AG08395 (cell line): ENCODE measurements around the gene OSBPL1A.
"Not testable (repeated sequence)": the region's sequence is repeated elsewhere in the genome, so short reads cannot be mapped to it uniquely, and the experiment has no call there.

Experiments
- DNase-seq: peaks from one replicate; pipeline ENCODE4 v3.0.0; 2012; ENCODE audit warnings: mixed read lengths, low spot score

OSBPL1A gene

GRCh38 chr18:24397131-24397693 lies 412 bp downstream of the OSBPL1A start:
- DNase-seq, result peak; percentile 43

- DNase-seq, result no peak
Measured at GRCh38 chr18:24396082-24396633, 1.5 kb downstream of the OSBPL1A start.

DNA sequence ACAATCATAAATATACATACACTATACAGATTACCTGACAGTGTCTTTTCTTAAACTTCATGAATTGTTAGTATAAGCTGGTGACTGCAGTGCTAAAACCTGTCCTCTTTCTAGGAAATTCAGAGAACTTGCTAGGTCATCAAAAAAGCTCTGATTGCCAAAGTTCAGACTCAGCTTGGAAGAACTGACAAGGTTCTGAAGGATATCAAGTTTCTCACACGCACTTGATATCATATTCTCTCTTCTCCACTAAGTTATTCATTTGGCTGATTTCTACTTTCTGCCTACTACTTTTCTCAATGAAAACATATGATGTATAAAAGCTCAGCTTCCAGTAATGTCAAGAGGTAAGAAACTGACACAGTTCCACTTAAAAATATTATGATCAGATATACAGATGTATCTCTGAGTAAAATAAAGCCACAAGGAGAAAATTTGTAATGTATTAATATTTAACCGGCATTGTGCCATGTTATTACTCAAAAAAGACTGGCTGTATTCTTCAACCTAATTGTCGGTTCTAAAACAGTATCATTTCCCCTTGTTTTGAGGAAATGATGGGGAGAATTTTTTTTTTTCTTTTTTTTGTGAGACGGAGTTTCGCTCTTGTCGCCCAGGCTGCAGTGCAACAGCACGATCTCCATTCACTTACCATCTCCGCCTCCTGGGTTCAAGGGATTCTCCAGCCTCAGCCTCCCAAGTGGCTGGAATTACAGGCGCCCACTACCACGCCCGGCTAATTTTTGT lies 2.4 kb downstream of the OSBPL1A start:
- DNase-seq, result no peak

- DNase-seq, result no peak
Measured at GRCh38 chr18:24388957-24389356, 8.7 kb downstream of the OSBPL1A start.

- no peak for DNase-seq
Measured at GRCh38 chr18:24386681-24387080, 10.9 kb downstream of the OSBPL1A start.

DNA sequence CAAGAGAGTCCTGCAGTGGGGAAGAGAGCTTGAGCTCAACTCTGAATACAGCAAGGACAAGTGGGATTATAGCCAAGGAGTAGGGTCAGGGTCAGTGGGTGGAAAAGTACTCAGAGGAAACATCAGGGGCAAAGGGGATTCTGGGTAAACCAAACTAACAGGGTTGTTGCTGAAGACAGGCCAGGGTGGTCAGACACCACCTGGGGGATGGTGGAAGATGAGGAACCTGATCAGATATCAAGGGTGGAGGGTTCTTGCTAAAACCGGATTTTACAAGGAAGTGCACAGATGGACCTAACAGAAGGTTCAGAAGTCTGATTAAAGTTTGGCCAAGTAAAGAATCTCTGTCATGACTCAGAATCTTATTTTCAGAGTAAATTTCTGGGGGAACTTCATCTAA lies 16.5 kb downstream of the OSBPL1A start:
- DNase-seq, result no peak

GRCh38 chr18:24380163-24380747 lies 17.4 kb downstream of the OSBPL1A start:
- DNase-seq, result no peak

GRCh38 chr18:24378598-24378997 lies 19.0 kb downstream of the OSBPL1A start:
- DNase-seq, result no peak

GRCh38 chr18:24376531-24376930 lies 21.1 kb downstream of the OSBPL1A start:
- not testable (repeated sequence) for DNase-seq

- no peak for DNase-seq
Measured at GRCh38 chr18:24373328-24373727, 24.3 kb downstream of the OSBPL1A start.

- DNase-seq, result no peak
Measured at GRCh38 chr18:24372279-24372872, 25.2 kb downstream of the OSBPL1A start.

- DNase-seq, result no peak
Measured at GRCh38 chr18:24370120-24370519, 27.5 kb downstream of the OSBPL1A start.

DNA sequence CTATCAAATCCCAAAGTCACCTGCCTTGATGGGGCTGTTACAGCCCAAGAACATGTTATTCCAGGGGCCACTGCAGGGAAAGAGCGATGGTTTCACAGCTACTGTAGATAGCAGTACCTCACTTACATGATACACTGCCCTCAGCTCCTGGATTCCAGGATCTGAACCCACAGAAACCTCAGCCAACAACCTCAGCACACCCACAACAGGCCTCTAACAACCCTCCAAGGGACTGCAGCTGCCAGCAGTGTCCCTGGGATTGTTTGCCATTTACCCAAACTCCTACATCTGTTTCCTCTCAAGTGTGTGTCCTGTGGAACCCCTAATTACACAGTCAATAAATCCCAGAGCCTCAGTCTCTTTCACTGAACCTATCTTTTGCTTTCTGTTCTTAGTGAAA lies 28.2 kb downstream of the OSBPL1A start:
- peak; percentile 51 for DNase-seq

DNA sequence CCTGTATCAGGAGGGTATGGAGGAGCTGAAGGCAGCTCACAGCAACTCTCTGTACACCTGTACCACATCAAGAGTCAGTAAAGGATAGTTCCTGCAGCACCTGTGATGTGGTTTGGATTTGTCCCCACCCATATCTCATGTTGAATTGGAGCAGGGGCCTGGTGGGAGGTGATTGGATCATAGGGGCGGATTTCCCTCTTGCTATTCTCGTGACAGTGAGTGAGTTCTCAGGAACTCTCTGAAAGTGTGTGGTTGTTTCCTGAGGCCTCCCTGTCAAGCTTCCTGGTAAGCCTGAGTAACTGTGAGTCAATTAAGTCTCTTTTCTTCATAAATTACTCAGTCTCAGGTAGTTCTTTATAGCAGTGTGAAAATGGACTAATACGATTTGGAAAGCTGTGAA lies 28.9 kb downstream of the OSBPL1A start:
- DNase-seq, result no peak

- no peak for DNase-seq
Measured at GRCh38 chr18:24366328-24366727, 31.3 kb downstream of the OSBPL1A start.

- no peak for DNase-seq
Measured at GRCh38 chr18:24364177-24364576, 33.4 kb downstream of the OSBPL1A start.

- no peak for DNase-seq
Measured at GRCh38 chr18:24362757-24363156, 34.9 kb downstream of the OSBPL1A start.

- peak; percentile 62 for DNase-seq
Measured at GRCh38 chr18:24359787-24360530, 37.7 kb downstream of the OSBPL1A start.

DNA sequence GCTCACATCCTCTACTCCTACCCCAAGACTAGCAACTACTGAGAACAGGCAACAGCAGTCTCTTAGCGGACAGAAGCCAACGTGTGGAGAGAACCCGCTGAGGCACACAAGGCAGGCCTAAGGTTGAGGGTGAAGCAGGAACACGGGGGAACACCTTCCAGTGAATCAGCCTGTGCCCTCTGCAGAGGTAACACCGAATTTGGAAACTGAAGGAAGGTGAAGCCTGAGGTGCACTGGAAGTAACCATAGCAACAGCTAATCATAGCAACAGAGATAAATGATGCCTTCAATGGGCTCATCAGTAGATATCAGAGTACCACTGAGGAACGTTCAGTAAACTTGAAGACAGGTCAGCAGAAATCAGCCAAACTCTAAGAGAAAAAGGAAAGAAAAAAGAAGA lies 43.3 kb downstream of the OSBPL1A start:
- DNase-seq, result no peak

GRCh38 chr18:24346254-24346653 lies 51.4 kb downstream of the OSBPL1A start:
- no peak for DNase-seq

DNA sequence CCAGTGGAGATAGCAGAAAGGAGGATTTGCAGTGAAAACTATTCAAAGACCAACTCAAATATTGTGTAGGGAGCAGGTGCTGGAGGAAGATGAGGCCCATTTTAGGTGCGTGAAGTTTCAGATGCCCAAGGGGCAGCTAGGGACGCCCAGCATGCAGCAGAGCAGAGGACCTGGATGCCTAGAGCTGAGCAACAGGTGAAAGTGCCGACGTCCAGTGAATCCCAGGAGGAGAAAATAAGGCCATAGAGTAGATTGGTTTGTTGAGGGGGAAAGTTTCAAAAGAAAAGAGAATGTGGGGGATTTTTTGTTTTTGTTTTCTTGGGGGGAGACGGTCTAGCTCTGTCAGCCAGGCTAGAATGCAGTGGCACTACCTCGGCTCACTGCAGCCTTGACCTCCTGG lies 53.1 kb downstream of the OSBPL1A start:
- no peak for DNase-seq

- DNase-seq, result no peak
Measured at GRCh38 chr18:24342347-24342746, 55.3 kb downstream of the OSBPL1A start.
